NCI-H446 (cell line): ENCODE results near the gene CCDC28A.

Source experiments
- DNase-seq, 2 experiments: peaks; one replicate each; lab custom pipeline; 2025; lab: John Stamatoyannopoulos, UW

CCDC28A gene

DNA sequence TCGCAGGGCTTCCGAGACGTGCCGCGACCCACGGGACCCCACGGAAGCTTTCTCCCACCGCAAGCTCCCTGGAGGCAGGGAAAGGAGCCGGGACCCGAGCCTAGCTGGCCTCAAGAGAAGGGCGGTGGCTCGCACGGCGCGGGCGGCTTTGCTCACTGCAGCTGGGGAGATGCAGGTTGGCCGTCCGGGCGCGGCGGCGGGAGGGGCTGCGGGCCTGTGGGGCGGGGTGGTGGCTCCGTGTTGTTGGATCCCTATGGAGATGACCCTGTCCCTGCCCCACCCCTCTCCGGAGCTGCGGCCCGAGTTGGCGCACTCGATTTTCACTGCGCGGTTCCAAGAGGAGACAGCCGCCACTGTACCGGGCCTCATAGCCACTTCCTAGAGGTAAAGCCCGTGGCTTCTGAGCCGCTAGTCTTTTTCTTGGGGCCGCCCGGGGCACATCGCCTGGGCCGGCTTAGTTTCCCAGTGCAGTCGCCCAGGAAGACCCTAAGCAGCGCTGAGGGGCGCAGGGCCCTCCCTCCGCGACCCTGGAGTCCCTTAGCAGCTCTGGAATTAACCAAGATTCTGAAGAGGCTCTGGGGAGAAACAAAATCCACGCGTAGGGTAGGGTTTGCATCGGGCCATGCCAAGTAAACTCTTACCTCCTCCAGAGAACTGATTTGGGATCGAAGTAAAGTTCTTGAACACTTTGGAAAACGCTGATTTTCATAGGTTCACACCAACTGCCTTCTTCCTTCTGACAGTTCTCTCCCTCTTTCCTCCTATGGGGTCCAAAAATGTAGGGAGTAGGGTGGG lies 22.4 kb downstream of the CCDC28A start, which contains the start of gene ECT2L:
ECT2L (plus strand) TSS at position 279 of the 795 bp plus-strand sequence. CDS start 17,188 bp downstream, outside the sequence.
- DNase-seq: no peak

DNA sequence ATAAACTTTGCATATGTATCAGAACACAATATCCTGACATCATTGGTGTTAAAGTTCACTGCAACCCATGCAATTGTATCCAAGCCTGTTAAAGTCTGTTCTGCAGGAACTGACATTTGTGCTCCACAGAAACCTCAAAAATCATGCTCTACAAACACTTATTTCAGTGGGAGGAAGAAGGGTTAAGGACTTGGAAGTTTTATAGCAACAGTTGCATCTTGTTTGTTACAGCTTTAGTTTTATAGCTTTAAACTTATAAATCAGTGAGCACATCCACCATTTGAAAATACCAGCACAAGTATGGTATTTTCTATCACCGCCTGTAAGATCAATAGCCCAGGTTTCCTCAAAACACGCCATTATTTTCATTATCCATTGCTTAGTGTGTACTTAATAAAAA lies 23.2 kb downstream of the CCDC28A start:
- no peak for DNase-seq

DNA sequence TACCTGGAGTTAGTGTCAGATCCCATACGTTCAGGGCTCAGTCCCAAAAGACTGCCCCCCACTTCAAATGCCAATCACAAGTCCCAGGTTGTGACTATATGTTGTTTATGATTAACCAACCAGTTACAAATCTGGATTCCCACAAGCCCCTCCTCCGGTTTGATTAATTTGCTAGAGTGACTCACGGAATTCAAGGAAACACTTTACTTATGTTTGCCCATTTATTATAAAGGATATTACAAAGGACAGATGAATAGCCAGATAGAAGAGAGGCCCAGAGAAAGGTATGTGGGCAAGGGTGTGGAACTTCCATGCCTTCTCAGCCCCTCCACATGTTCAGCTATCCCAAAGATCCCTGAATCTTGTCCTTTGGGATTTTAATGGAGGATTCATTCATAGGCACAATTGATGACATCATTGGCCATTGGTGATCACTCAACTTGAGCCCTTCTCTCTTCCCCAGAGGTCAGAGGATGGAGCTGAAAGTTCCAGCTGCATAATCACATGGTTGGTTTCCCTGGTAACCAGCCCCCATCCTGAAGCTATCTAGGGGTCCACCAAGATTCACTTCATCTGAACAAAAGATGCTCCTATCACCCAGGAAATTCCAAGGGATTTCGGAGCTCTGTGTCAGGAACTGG lies 24.4 kb downstream of the CCDC28A start:
- no peak for DNase-seq

DNA sequence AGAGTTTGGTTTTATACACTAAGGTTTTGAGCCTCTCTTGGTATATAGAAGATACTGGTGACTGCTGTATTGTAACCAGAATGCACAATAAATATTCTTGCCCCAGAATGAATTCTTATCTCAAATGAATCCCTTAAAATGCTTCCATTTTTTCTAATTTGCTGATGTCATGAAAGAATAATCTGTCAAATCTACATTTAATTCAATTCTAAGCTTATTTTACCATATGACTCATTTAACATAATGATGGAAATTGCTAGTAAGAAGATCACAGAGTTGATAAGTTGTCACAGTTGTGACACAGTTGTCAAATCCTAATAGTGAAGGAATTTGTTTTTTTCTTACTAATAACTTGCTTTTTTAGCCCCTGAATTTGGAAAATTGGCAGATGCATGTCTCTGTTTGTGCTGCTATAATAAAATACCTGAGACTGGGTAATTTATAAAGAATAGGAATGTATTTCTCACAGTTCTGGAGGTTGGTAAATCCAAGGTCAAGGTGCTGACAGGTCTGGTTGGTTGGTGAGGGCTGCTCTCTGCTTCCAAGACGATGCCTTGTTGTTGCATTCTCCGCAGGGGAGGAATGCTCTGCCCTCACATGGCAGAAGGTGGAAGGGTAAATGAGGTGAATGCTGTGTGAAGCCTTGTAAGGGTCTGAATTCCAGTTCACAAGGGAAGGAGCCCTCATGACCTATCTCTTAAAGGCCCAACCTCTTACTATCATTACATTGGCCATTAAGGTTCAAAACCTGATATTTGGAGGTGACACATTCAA lies 27.0 kb downstream of the CCDC28A start:
- no peak for DNase-seq

DNA sequence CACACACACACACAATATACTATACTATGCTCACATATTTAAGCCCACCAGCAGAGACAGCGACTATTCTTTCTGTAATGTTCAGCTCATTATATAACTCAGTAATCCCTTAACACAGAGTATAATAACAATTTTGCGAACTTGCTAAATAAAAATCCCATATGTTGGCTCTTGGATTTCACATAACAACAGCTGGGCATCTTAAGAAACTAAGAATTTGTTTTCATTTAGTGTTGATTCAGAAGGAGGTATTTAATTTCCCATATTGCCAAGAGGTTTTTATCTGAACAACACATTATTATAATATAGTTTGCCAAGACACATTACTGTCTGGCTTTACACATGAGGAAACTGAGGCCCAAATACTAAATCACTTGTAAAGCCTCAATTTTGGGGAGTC lies 29.8 kb downstream of the CCDC28A start:
- DNase-seq: no peak

DNA sequence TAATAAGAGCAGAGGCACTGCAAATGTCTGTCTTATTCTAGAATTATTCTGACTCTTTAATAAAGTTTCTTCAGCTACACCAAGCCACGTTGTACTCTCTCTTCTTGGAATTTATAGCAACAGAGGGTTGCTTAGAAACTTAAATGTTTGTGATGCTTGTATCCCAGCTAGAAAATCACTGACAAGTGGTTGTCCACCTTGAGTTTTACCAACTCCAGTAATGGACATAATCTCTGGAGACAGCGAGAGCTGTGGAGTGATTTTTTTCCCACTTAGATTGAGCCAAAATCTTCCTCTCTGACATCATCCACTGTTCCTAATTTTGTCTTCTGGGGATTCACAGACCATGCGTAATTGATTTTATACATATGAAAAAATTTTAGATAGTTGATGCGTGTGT lies 30.3 kb downstream of the CCDC28A start:
- no peak for DNase-seq

GRCh38 chr6:138805016-138805765 lies 31.6 kb downstream of the CCDC28A start:
- no peak for DNase-seq

GRCh38 chr6:138806889-138807288 lies 33.3 kb downstream of the CCDC28A start:
- DNase-seq: no peak

DNA sequence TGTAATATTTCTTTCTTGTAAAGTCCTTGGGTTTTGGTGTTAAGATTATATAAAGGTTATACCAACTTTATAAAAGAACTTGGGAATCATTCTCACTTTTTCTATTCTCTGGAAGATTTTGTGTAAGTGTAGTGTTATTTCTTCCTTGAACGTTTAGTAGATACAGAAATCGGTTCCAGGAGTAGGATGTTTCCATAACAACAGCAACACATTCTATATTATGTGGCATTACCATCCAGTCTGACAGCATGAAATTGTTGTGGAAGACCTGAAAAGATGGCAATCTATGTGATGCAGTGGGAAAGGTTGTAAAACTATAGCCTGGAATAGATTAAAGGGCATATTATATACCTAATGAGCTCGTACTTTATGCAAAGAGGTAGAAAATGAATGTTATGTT lies 36.1 kb downstream of the CCDC28A start:
- no peak for DNase-seq

- DNase-seq: no peak
These were observed 38.3 kb downstream of the CCDC28A start for GRCh38 chr6:138811866-138812265.

- DNase-seq: no peak
These were observed 40.7 kb downstream of the CCDC28A start for GRCh38 chr6:138814179-138814834.

DNA sequence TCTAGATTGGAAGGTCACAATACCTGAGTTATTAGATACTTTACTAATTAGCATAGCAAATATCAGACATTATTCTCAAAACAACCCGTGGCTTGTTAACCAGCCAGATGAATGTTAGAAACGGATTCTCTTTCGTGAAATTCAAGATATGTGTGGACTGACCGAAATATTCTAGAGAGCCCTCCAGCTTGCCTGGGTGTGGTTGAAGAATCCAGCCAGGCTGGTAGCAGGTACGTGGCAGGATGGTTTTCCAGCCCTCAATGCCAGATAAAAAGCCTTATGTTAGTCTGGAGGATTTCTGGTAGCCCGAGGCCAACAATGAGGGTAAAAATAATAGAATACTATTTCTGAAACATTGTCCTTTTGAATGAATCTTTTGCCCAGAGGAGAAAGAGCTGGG lies 41.7 kb downstream of the CCDC28A start:
- no peak for DNase-seq

- peak; percentile 29 to 76 for DNase-seq
These were observed 42.4 kb downstream of the CCDC28A start for GRCh38 chr6:138815797-138816528.

GRCh38 chr6:138817799-138818198 lies 44.2 kb downstream of the CCDC28A start:
- DNase-seq: no peak

- peak in 1 of 2 experiments; percentile 20 for DNase-seq
These were observed 45.1 kb downstream of the CCDC28A start for GRCh38 chr6:138818496-138819194.

DNA sequence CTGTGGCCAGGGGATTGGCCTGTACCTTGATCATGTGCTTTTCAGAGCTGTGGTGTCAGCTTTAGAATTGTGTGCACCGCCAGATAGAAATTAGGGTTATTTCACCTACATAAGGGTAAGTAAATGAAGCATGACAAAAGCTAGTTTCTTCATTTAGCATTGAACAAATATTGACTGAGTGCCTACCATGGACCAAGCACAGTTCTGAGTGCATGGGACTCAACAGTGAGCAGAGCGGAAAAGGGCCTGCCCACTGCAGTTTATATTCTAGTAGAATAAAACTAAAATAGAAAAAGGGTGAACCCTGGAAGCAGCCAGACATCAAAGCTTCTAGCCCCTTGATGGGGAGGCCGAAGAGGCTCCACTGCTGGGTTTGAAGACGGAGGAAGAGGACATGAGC lies 48.0 kb downstream of the CCDC28A start:
- no peak for DNase-seq

- no peak for DNase-seq
These were observed 51.0 kb downstream of the CCDC28A start for GRCh38 chr6:138824482-138825144.

- no peak for DNase-seq
These were observed 56.7 kb downstream of the CCDC28A start for GRCh38 chr6:138830248-138830647.

DNA sequence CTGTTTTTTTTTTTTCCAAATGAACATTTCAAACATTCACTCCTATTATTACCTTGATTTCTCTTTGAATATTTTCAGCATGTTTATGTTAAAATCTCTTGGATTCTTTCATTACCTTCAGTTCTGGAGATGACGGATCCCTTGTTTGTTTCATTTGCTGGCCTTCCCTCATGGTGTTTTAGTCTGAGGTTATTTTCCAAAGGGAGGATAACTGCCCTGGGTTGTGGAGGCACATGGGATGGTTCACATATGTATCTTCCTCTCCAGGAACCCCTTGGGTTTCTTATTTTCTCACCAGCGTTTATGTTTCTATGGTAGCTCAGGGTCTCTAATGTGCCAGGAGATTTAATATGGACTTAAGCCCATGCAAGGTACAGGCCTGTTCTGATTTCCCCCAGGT lies 58.6 kb downstream of the CCDC28A start:
- no peak for DNase-seq
